Mucosa of rectum (tissue), 2 donors: ENCODE data around the gene SUGP2.

ENCODE experiments used
- H3K27ac ChIP-seq, 2 donors: one replicate each; pipeline ENCODE4 v1.7.0; 2013; ENCODE audit warnings: inconsistent platforms in 2 of 2, low read depth in 2 of 2, low read length in 2 of 2
- H3K27me3 ChIP-seq, 2 donors: one replicate each; pipeline ENCODE4 v1.7.0; 2013; ENCODE audit warnings: low read length in 2 of 2; ENCODE audit not compliant: control insufficient read depth in 2 of 2, insufficient read depth in 2 of 2
- H3K36me3 ChIP-seq, 2 donors: one replicate each; pipeline ENCODE4 v1.7.0; 2013; ENCODE audit warnings: low read length in 2 of 2; ENCODE audit not compliant: control insufficient read depth in 2 of 2, insufficient read depth in 2 of 2
- H3K4me1 ChIP-seq, 2 donors: one replicate each; pipeline ENCODE4 v1.7.0; 2013; ENCODE audit warnings: low read length in 2 of 2, mild to moderate bottlenecking in 1 of 2; ENCODE audit not compliant: control insufficient read depth in 2 of 2, insufficient read depth in 2 of 2
- H3K4me3 ChIP-seq, 2 donors: one replicate each; pipeline ENCODE4 v1.7.0; 2013; ENCODE audit warnings: low read length in 2 of 2
- H3K9ac ChIP-seq, 2 donors: one replicate each; pipeline ENCODE4 v1.7.0; 2013; ENCODE audit warnings: low read length in 2 of 2, low read depth in 1 of 2, mild to moderate bottlenecking in 1 of 2
- H3K9me3 ChIP-seq, 2 donors: one replicate each; pipeline ENCODE4 v1.7.0; 2013; ENCODE audit warnings: low read length in 2 of 2; ENCODE audit not compliant: control insufficient read depth in 2 of 2
- donor health status: healthy.
- donor health status: Normal muscosa, but diverticular disease.

Gene SUGP2

GRCh38 chr19:19033426-19034203 is at the start of gene SUGP2, which contains the start of gene ARMC6:
TSS of gene SUGP2 (minus strand) at chr19:19033517. CDS start at chr19:19031071, 2,446 bp downstream.
TSS of gene ARMC6 (plus strand) at chr19:19033603. CDS start at chr19:19034210, 607 bp downstream.
- no peaks in the 10 kb centered on the region for H3K9me3 ChIP-seq

GRCh38 chr19:19081642-19082151 is 48.4 kb upstream of the SUGP2 start:
- Histone ChIP-seq H3K9me3 (no peaks in the 10 kb centered on the region), H3K4me3 (no peak overlapping the region), H3K4me1 (no peaks in the 10 kb centered on the region), H3K27me3 (no peaks in the 10 kb centered on the region), H3K9ac (no peak overlapping the region), H3K27ac (no peak overlapping the region), H3K36me3 (peaks cover 0 to 7% of the 10 kb centered on the region in 2 donors)

More at GRCh38 chr19:19033426-19034203, at the start of gene SUGP2, which contains the start of gene ARMC6:
- H3K4me1 ChIP-seq: peaks cover 9 to 15% of the 10 kb centered on the region in 2 donors
- H3K27ac ChIP-seq: peak within 1 kb of the TSS; percentile 91
- H3K9ac ChIP-seq: peak within 1 kb of the TSS; percentile 91 to 95
- H3K36me3 ChIP-seq: peaks cover 6 to 10% of the 10 kb centered on the region in 2 donors
- H3K4me3 ChIP-seq: peak within 1 kb of the TSS; percentile 89 to 99
- H3K27me3 ChIP-seq: no peaks in the 10 kb centered on the region

- H3K36me3 ChIP-seq: peaks cover 0 to 7% of the 10 kb centered on the region in 2 donors
Measured at GRCh38 chr19:19079571-19079970, 46.3 kb upstream of the SUGP2 start.

GRCh38 chr19:19078801-19079200 is 45.5 kb upstream of the SUGP2 start:
- Histone ChIP-seq H3K9me3 (no peaks in the 10 kb centered on the region), H3K27me3 (no peaks in the 10 kb centered on the region), H3K4me3 (no peak overlapping the region), H3K27ac (no peak overlapping the region), H3K4me1 (no peaks in the 10 kb centered on the region), H3K9ac (no peak overlapping the region), H3K36me3 (peaks cover 0 to 7% of the 10 kb centered on the region in 2 donors)

More at GRCh38 chr19:19079571-19079970, 46.3 kb upstream of the SUGP2 start:
- Histone ChIP-seq H3K27me3 (no peaks in the 10 kb centered on the region), H3K9me3 (no peaks in the 10 kb centered on the region), H3K4me3 (no peak overlapping the region), H3K9ac (no peak overlapping the region), H3K27ac (no peak overlapping the region), H3K4me1 (no peaks in the 10 kb centered on the region)

GRCh38 chr19:19077103-19077502 is 43.8 kb upstream of the SUGP2 start:
- no peak overlapping the region for H3K9ac ChIP-seq
- no peaks in the 10 kb centered on the region for H3K27me3 ChIP-seq
- no peak overlapping the region for H3K4me3 ChIP-seq
- no peak overlapping the region for H3K27ac ChIP-seq
- H3K36me3 ChIP-seq: peaks cover 0 to 4% of the 10 kb centered on the region in 2 donors
- H3K9me3 ChIP-seq: no peaks in the 10 kb centered on the region
- no peaks in the 10 kb centered on the region for H3K4me1 ChIP-seq

- H3K27ac ChIP-seq: no peak overlapping the region
- peaks cover 0 to 4% of the 10 kb centered on the region in 2 donors for H3K36me3 ChIP-seq
- no peak overlapping the region for H3K9ac ChIP-seq
- H3K9me3 ChIP-seq: no peaks in the 10 kb centered on the region
- no peak overlapping the region for H3K4me3 ChIP-seq
- no peaks in the 10 kb centered on the region for H3K27me3 ChIP-seq
- no peaks in the 10 kb centered on the region for H3K4me1 ChIP-seq
Measured at GRCh38 chr19:19076476-19076875, 43.2 kb upstream of the SUGP2 start.

GRCh38 chr19:19075126-19075525 is 41.8 kb upstream of the SUGP2 start:
- Histone ChIP-seq H3K4me3 (no peak overlapping the region), H3K36me3 (peaks cover 0 to 4% of the 10 kb centered on the region in 2 donors), H3K9ac (no peak overlapping the region), H3K27ac (no peak overlapping the region), H3K4me1 (no peaks in the 10 kb centered on the region), H3K9me3 (no peaks in the 10 kb centered on the region), H3K27me3 (no peaks in the 10 kb centered on the region)

GRCh38 chr19:19074196-19074882 is 41.0 kb upstream of the SUGP2 start:
- no peak overlapping the region for H3K4me3 ChIP-seq

GRCh38 chr19:19071897-19072296 is 38.6 kb upstream of the SUGP2 start:
- Histone ChIP-seq H3K9ac (no peak overlapping the region), H3K4me1 (peaks cover 0 to 7% of the 10 kb centered on the region in 2 donors), H3K36me3 (no peaks in the 10 kb centered on the region), H3K27ac (no peak overlapping the region), H3K27me3 (no peaks in the 10 kb centered on the region), H3K9me3 (no peaks in the 10 kb centered on the region), H3K4me3 (no peak overlapping the region)

More at GRCh38 chr19:19074196-19074882, 41.0 kb upstream of the SUGP2 start:
- no peak overlapping the region for H3K27ac ChIP-seq
- H3K4me1 ChIP-seq: peaks cover 0 to under 1% of the 10 kb centered on the region in 2 donors
- no peaks in the 10 kb centered on the region for H3K9me3 ChIP-seq
- no peak overlapping the region for H3K9ac ChIP-seq
- peaks cover 0 to 4% of the 10 kb centered on the region in 2 donors for H3K36me3 ChIP-seq
- H3K27me3 ChIP-seq: no peaks in the 10 kb centered on the region
